Epithelial cell of proximal tubule (primary cell): ENCODE measurements around the gene AGL. TPM values are rescaled to one million over a fixed set of nuclear protein-coding genes. Genes with fewer than 3 reads are reported as not detected.

Experiments used
- DNase-seq: peaks from one replicate; pipeline ENCODE4 v3.0.0-alpha.2; 2011; ENCODE audit warnings: low read depth
- H3K4me3 ChIP-seq: 2 replicates; pipeline ENCODE4 v1.5.1; 2011; ENCODE audit warnings: low read depth, mild to moderate bottlenecking, low read length
- CTCF ChIP-seq: conservative IDR thresholded peaks from 2 replicates; pipeline ENCODE4 v1.5.1; 2012; ENCODE audit warnings: low read depth, mild to moderate bottlenecking, low read length
- total RNA-seq: library from RNA; depleted of rRNA; stranded (reverse); fragments of >200 nt; gene quantifications from 2 replicates; pipeline ENCODE4 v1.2.3, GENCODE V29; 2015

The AGL gene
- 7.2 and 9.1 TPM in 2 replicates for total RNA-seq

- no peak for TF ChIP-seq CTCF
- no peak for DNase-seq
- H3K4me3 ChIP-seq, result peak within 1 kb of the TSS; percentile 73
Measured at GRCh38 chr1:99849744-99850458, at the start of gene AGL. Gene AGL (plus strand): TSS chr1:99850361. CDS start chr1:99851043, 682 bp downstream.

GRCh38 chr1:99801584-99801983 lies 48.6 kb upstream of the AGL start:
- DNase-seq, result no peak
- no peak for TF ChIP-seq CTCF
- no peak overlapping the region for H3K4me3 ChIP-seq

GRCh38 chr1:99806882-99807281 lies 43.3 kb upstream of the AGL start:
- no peak for TF ChIP-seq CTCF
- H3K4me3 ChIP-seq, result no peak overlapping the region
- DNase-seq, result no peak

- TF ChIP-seq CTCF, result peak; percentile 62
- peak; percentile 59 for DNase-seq
- H3K4me3 ChIP-seq, result no peak overlapping the region
Measured at GRCh38 chr1:99808391-99809115, 41.6 kb upstream of the AGL start.

- no peak for DNase-seq
- no peak overlapping the region for H3K4me3 ChIP-seq
- TF ChIP-seq CTCF, result no peak
Measured at GRCh38 chr1:99811075-99811474, 39.1 kb upstream of the AGL start.

- H3K4me3 ChIP-seq, result no peak overlapping the region
- no peak for DNase-seq
- TF ChIP-seq CTCF, result no peak
Measured at GRCh38 chr1:99811747-99812146, 38.4 kb upstream of the AGL start.
